Omental fat pad (tissue), 4 donors: Measurements from ENCODE around the gene MNAT1. TPM values are rescaled to one million over a fixed set of nuclear protein-coding genes. Genes with fewer than 3 reads are reported as not detected.

Experiments
- ATAC-seq: fragments of 150-250 bp; one replicate; pipeline ENCODE4 v1.9.1; 2016; ENCODE audit warnings: mild to moderate bottlenecking, moderate library complexity; ENCODE audit not compliant: low FRiP score
- DNase-seq: peaks from one replicate; pipeline ENCODE4 v3.0.0-alpha.2; 2019; ENCODE audit warnings: low spot score
- total RNA-seq, 4 donors: library from RNA; depleted of rRNA; stranded (reverse); fragments of >200 nt; gene quantifications; one replicate each; pipeline ENCODE4 v1.1.0, GENCODE V29; 2016
- TF ChIP-seq, protein P1 (sequence below), 3 donors: fragments of 450-650 bp; IDR thresholded peaks; one replicate each; pipeline ENCODE4 v1.5.1; 2016 to 2017; ENCODE audit warnings: antibody characterized with exemption in 3 of 3, mild to moderate bottlenecking in 3 of 3, moderate library complexity in 2 of 3

MNAT1 gene
- total RNA-seq, 4 donors from 2014 or later, result 20.4 to 35.4 (median 31.3) TPM

DNA sequence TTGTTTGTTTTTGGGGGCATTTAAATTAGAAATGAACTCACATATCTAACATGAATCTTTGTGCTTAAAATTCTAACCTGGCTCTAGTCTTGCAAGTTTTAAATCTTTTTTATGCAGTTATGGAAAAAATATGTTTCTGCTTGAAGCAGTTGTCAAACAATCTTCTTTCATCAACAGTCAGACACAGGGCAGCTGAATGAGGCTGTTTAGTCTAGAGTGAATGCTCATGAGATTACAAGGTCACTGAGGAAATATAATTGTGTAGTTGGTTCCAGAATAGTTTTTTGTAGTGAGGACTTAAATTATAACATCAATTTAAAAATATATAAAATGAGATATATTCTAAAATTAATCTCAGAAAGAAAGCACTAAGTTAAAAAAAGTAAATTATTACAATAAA lies 169.8 kb downstream of the MNAT1 start:
- ATAC-seq (no peak), DNase-seq (no peak)
- TF ChIP-seq, protein P1, sequence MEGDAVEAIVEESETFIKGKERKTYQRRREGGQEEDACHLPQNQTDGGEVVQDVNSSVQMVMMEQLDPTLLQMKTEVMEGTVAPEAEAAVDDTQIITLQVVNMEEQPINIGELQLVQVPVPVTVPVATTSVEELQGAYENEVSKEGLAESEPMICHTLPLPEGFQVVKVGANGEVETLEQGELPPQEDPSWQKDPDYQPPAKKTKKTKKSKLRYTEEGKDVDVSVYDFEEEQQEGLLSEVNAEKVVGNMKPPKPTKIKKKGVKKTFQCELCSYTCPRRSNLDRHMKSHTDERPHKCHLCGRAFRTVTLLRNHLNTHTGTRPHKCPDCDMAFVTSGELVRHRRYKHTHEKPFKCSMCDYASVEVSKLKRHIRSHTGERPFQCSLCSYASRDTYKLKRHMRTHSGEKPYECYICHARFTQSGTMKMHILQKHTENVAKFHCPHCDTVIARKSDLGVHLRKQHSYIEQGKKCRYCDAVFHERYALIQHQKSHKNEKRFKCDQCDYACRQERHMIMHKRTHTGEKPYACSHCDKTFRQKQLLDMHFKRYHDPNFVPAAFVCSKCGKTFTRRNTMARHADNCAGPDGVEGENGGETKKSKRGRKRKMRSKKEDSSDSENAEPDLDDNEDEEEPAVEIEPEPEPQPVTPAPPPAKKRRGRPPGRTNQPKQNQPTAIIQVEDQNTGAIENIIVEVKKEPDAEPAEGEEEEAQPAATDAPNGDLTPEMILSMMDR (IDR thresholded peaks at IDR 0.05), result no peak

DNA sequence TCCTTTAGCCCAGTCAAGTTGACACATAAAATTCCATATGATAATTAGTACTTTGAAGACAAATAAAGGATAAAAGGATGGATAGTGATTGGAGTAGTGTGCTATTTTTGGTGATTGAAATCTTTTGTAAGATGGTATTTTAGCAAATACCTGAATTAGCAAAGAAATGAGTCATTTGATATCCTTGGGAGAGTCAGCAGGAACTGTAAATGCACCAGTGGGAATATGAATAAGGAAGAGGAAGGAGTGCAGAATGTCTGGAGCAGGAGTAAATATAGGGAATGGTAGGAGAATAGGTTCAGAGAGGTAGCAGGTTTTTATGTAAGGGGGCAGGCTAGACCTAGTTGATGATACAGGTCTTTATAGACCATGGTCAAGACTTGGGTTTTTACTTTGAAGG lies 171.4 kb downstream of the MNAT1 start:
- TF ChIP-seq, protein P1 (IDR thresholded peaks at IDR 0.05), result no peak
- no peak for DNase-seq
- ATAC-seq, result no peak

DNA sequence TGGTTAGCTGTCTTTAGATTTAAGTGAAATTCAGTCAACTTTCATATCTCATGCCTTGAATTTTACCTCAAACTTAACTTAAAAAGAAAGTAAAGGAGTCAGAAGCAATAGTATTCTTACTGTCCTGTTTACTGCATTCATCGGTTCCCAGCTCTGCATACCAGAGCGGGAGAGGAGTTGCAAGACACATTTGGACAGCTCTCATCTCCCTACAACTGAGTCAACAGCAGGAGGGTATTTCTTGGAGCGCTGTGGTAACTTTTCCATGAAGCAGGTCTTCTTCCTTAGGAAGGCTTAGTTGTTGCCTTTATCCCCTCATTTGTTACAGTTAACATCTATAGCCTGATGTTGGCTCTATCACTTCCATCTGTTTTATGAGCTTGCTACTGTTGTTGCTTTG lies 181.2 kb downstream of the MNAT1 start:
- TF ChIP-seq, protein P1 (IDR thresholded peaks at IDR 0.05), result no peak
- ATAC-seq (no peak), DNase-seq (no peak)

DNA sequence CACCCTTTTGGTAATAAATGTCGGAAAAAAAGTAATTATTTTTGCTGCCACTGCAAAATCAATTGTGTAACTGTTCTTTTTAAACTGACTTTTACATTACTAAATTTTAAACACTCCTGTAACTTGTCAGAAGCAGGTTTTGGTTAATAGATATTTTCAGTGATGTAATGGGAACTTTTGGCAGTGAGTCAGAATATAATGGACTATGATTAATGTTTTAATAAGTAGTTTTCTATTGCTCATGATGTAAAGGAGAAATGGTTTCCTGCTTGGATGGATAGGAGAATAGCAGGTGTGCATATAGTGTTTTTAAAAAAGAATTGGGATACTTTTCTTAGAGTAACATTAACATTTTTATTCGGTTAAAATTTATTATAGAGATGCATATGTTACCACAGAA lies 187.5 kb downstream of the MNAT1 start:
- TF ChIP-seq, protein P1 (IDR thresholded peaks at IDR 0.05), result no peak
- no peak for DNase-seq
- ATAC-seq, result no peak

DNA sequence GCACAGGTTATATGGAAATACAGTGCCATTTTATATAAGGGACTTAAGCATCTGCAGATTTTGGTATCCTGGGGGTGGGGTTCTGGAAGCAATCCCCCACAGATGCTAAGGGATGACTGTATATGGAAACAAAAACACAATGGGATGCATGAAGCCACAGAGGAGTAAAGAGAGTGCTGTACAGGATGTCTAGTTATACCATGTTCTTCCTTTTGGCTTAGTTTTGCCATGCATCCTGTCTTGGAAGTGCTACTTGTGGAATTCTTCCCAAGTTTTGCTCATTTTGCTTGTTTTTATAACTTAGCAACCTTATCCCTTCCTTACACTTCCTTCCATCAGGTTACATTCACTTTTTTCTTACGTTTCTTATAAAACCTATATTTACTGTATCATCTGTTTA lies 190.7 kb downstream of the MNAT1 start:
- ATAC-seq, result no peak
- DNase-seq, result no peak
- TF ChIP-seq, protein P1 (IDR thresholded peaks at IDR 0.05), result no peak

DNA sequence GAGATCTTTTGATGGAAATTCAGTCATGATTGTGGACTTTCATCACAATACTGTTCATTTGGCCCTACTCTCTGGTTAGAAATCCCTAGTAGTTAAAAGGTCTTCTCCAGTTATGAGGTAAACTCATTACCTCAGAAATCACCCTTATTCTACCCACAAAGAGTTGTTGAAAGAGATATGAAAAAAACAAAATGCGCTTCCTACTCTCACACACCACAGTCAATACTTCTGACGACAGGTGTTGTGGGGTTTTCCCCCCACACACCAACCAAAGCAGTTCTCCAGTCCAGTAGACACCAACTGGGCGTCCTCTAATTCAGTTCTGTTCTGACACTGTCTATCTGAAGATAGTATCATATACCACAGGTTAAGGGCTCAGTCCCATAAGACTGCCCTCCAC lies 191.4 kb downstream of the MNAT1 start:
- DNase-seq (no peak), ATAC-seq (no peak)
- TF ChIP-seq, protein P1 (IDR thresholded peaks at IDR 0.05), result no peak

DNA sequence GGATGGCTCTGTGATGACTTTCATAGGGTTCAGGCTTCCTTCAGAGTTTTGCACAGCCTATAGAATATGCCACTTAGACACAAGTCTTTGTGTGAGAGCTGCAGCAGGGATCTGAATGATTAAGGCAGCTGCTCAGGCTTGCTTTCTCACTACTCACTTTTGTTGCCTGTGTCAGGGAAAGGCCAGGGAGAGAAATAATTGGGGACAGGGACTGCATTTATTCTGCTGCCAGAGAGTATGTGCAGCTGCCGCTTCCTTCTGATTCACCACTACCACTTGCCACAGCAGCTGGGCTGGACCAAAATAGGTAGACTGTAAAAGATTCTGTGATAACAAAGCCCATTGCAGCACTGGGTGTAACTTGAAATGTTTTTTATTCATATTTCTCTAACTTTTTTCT lies 196.7 kb downstream of the MNAT1 start:
- TF ChIP-seq, protein P1 (IDR thresholded peaks at IDR 0.05), result no peak
- no peak for DNase-seq
- no peak for ATAC-seq
